Mucosa of descending colon (tissue), 3 donors: ENCODE data around the gene PTPRD. TPM values are rescaled to one million over a fixed set of nuclear protein-coding genes. Genes with fewer than 3 reads are reported as not detected.

Source experiments
- ATAC-seq: fragments of 200-7000 bp; cut with Tn5 transposase; one replicate; pipeline ENCODE4 v1.9.1; 2020; ENCODE audit warnings: mild to moderate bottlenecking, moderate library complexity
- DNase-seq, 3 donors: peaks; one replicate each; pipeline ENCODE4 v3.0.0-alpha.2; 2020
- H3K36me3 ChIP-seq: fragments of 200-600 bp; one replicate; pipeline ENCODE4 v1.8.0; 2021; ENCODE audit warnings: low read depth, mild to moderate bottlenecking
- H3K4me1 ChIP-seq: fragments of 200-600 bp; one replicate; pipeline ENCODE4 v1.8.0; 2021; ENCODE audit warnings: low read depth, mild to moderate bottlenecking
- H3K4me3 ChIP-seq: fragments of 200-600 bp; one replicate; pipeline ENCODE4 v1.8.0; 2021; ENCODE audit warnings: mild to moderate bottlenecking
- H3K9me3 ChIP-seq: fragments of 200-600 bp; one replicate; pipeline ENCODE4 v1.8.0; 2021; ENCODE audit warnings: mild to moderate bottlenecking
- intact Hi-C, 2 donors: fragments of 100-400 bp; cut with DNase I in 1 of 2; cut with micrococcal nuclease in 1 of 2; formaldehyde crosslinking; loops; one replicate each; pipeline versions ENCODE4 v1.11.0 to v1.11.1; 2022; cut with DNase I, micrococcal nuclease
- total RNA-seq, 3 donors: library from RNA; stranded (reverse); fragmentation: NEBNext Ultra II Directional in 2 of 3; extraction: Animal tissue kit (Norgen Biotek cat#: 25700) in 2 of 3; gene quantifications; one replicate each; pipeline versions ENCODE4 v1.2.1 to v1.2.4, GENCODE V29; 2021 to 2023
- TF ChIP-seq, protein P1 (sequence below): fragments of 200-600 bp; IDR thresholded peaks from one replicate; pipeline ENCODE4 v1.8.0; 2022; ENCODE audit warnings: antibody characterized with exemption, mild to moderate bottlenecking
- donor health status: DM: no; HTN: no; CAD: no; lungs with moderate emphysema.
- donor health status: DM: no; HTN: no; CAD: no.
- donor health status: DM: no; HTN: yes; CAD: no.

Gene PTPRD
- total RNA-seq, 3 donors from 2014 or later = 52.7 to 128 (median 113) TPM

DNA sequence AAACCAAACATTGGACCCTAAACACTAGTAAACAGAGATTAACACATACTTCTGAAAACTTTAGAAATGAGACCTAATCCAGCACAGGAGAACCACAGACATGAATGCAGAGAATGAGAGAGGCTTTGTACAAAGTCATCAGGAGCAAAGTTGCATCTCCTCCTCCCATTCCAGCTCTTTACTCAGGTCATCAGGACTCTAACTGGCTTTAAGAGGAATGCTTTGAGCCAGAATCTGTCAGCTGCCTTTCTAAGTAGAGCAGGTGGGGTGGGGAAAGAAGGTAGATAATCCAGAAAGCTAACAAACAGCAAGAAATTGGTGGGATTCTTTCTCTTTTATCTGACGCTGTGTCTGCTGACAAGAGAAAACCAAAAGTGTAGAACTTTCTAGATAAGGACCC is 2230.5 kb downstream of the PTPRD start:
- no peak for ATAC-seq
- H3K36me3 ChIP-seq = no peaks in the 10 kb centered on the region
- intact Hi-C loops = no loop called here
- TF ChIP-seq, protein P1, sequence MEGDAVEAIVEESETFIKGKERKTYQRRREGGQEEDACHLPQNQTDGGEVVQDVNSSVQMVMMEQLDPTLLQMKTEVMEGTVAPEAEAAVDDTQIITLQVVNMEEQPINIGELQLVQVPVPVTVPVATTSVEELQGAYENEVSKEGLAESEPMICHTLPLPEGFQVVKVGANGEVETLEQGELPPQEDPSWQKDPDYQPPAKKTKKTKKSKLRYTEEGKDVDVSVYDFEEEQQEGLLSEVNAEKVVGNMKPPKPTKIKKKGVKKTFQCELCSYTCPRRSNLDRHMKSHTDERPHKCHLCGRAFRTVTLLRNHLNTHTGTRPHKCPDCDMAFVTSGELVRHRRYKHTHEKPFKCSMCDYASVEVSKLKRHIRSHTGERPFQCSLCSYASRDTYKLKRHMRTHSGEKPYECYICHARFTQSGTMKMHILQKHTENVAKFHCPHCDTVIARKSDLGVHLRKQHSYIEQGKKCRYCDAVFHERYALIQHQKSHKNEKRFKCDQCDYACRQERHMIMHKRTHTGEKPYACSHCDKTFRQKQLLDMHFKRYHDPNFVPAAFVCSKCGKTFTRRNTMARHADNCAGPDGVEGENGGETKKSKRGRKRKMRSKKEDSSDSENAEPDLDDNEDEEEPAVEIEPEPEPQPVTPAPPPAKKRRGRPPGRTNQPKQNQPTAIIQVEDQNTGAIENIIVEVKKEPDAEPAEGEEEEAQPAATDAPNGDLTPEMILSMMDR = no peak
- no peak for DNase-seq
- no peaks in the 10 kb centered on the region for H3K4me1 ChIP-seq
- no peaks in the 10 kb centered on the region for H3K9me3 ChIP-seq
- no peak overlapping the region for H3K4me3 ChIP-seq

DNA sequence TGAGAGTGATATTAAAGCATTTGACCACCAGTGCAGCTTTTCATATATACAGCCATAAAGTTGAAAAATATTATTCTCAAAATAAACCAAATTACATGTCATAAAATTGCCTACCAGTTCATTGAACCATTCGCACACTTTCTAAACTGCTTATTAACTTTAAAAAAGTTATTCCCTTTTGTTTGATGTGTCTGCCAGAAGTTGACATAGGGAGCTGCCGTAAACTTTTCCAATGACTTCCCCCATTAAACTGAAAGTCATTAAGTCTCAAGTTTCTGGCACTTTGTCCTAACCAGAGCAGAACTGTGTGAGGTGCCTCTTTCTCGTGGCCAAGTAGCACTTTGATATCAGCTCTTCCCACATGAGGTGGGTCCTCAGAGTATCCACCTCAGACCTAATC is 2231.2 kb downstream of the PTPRD start:
- Histone ChIP-seq H3K9me3 (no peaks in the 10 kb centered on the region), H3K36me3 (no peaks in the 10 kb centered on the region), H3K4me1 (no peaks in the 10 kb centered on the region), H3K4me3 (no peak overlapping the region)
- DNase-seq = no peak
- TF ChIP-seq, protein P1 = no peak
- intact Hi-C loops = no loop called here
- no peak for ATAC-seq

DNA sequence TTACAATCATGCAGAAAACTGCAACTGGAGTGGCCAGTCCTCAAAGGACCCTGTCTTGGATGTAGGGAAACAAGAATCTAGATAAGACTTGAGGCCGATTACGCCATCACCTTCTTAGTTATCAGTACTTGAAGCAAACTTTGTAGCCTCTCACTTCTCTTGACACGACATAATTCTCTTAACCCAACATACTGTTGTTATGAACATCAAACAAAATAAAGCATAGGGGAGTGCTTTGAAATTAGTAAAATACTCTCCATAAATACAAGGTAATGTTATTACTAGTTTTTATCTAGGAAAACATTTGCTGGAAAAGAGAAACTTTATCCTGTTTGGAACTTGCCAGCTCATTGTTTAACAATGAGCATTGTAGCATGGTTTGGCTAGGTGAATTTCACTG is 2238.3 kb downstream of the PTPRD start:
- Histone ChIP-seq H3K4me1 (no peaks in the 10 kb centered on the region), H3K4me3 (no peak overlapping the region), H3K36me3 (no peaks in the 10 kb centered on the region), H3K9me3 (no peaks in the 10 kb centered on the region)
- TF ChIP-seq, protein P1 = no peak
- intact Hi-C loops = no loop called here
- DNase-seq (no peak), ATAC-seq (no peak)

DNA sequence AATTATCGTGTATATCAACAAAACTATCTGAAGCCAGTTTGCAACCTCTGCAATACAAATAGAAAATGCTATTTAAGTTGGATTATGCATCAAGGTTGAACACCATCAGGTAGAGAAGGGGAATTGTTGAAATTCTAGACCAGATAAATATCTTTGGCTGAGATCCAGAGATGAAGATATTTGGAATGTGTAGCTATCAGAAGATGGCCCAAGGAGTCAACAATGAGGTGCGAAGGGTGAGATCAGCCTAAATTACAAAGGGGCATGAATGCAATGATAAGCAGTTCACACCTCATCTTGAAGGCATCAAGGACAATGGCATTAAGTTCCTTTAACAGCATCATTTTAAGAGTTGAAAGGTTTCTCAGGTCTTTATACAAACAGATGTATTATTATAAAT is 2241.1 kb downstream of the PTPRD start:
- no peaks in the 10 kb centered on the region for H3K36me3 ChIP-seq
- H3K9me3 ChIP-seq = no peaks in the 10 kb centered on the region
- H3K4me1 ChIP-seq = no peaks in the 10 kb centered on the region
- TF ChIP-seq, protein P1 = no peak
- no peak overlapping the region for H3K4me3 ChIP-seq
- no peak for ATAC-seq
- intact Hi-C loops = no loop called here
- DNase-seq = no peak

DNA sequence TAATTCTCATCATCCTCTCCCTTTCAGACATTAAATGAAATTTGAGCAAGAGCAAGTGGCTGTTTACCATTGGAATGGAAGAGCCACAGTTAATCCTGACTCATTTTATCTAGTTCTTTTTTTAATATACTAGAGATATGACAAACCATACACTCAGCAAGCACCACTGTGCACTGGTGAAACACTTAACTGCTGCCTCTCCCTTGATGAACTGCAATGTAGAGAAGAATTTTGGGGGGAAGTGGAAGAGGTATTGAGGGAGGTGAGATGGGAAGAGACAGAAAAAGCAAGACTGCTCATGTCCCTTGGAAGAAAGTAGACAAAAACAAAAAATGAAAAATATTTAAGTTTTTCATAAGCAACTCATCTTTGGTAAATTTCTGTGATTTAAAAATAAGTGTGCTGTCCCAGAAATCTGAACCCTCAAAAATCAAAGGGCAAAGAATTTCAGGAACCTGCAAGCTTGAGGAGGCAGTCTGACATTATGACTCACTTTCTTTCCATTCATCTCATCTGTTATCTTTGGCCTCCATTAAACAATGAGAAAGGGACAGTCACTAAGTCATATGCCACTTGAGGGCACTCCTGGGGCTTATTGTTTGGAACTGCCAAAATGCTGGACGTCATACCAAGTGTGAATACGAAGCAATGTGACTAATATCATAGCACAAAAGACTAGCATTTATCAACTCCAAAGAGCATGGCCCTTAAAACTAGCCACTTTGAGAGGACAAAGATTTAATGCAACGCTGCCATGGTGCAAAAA is 2246.5 kb downstream of the PTPRD start:
- ATAC-seq = no peak
- no peaks in the 10 kb centered on the region for H3K36me3 ChIP-seq
- no peak for DNase-seq
- H3K4me1 ChIP-seq = peaks cover 4% of the 10 kb centered on the region
- no peak overlapping the region for H3K4me3 ChIP-seq
- no peaks in the 10 kb centered on the region for H3K9me3 ChIP-seq
- intact Hi-C loops = no loop called here
- TF ChIP-seq, protein P1 = no peak
